ENCODE results near the gene GJC2. TPM values are rescaled to one million over a fixed set of nuclear protein-coding genes. Genes with fewer than 3 reads are reported as not detected.
A peak's percentile ranks its signal among the peaks of the same experiment; 100 is the strongest.

Gene GJC2
- total RNA-seq, 5 donors from 2014 or later (not counting 1 experiment from before 2014, with no cell fraction given) = 1.1 to 3.1 (median 1.6) TPM

GRCh38 chr1:228164561-228165371 lies 15.0 kb downstream of the GJC2 start:
- Histone ChIP-seq H3K9me3 (no peaks in the 10 kb centered on the region), H3K4me3 (ENCODE audit: control insufficient read depth in 1 of 2, extremely low read depth in 1 of 2, low read length in 1 of 2) (peak overlapping the region; percentile 60 to 67), H3K4me1 (ENCODE audit: control insufficient read depth in 1 of 2, extremely low read depth in 1 of 2, insufficient read depth in 2 of 2, low read length in 2 of 2) (peaks cover 8 to 45% of the 10 kb centered on the region in 2 experiments), H3K27ac (ENCODE audit: low read length) (peak overlapping the region; percentile 96), H3K27me3 (replicated peaks in 1 of 2; ENCODE audit: control insufficient read depth in 2 of 2, extremely low read depth in 1 of 2, insufficient read depth in 2 of 2, low read length in 1 of 2) (peaks cover 0 to 2% of the 10 kb centered on the region in 2 experiments), H3K36me3 (ENCODE audit: control insufficient read depth in 2 of 2, extremely low read depth in 1 of 2, insufficient read depth in 1 of 2, low read length in 1 of 2) (peaks cover 0 to 3% of the 10 kb centered on the region in 2 donors)
- H3K27me3 Mint-ChIP-seq = no peaks in the 10 kb centered on the region
- ATAC-seq (replicated peaks in 1 of 4) (no peak), DNase-seq (no peak)
- H3K27ac Mint-ChIP-seq = peak overlapping the region; percentile 87 to 97
- ChIA-PET POLR2A (interaction anchor here in 1 of 2 donors (0.5 to 1.1 kb wide), 4 partner anchors 10 to 16 kb away, joined by 3 to 8 read pairs (median 4); no protein-coding TSS in a partner anchor), CTCF (interaction anchor here (0.6 to 2.1 kb wide), 4 partner anchors 16 to 34 kb away, joined by 3 to 15 read pairs (median 7); partner anchors contain the start of gene GUK1 (in 1 of the 2))
- 57% methylated on average over 18 of the region's 20 CpGs for WGBS (ENCODE audit: insufficient coverage)
- H3K4me3 Mint-ChIP-seq = peak overlapping the region; percentile 79 to 84 (median 81)
- peaks cover 48 to 53% (median 50%) of the 10 kb centered on the region in 3 donors for H3K4me1 Mint-ChIP-seq
- H3K9me3 Mint-ChIP-seq = no peaks in the 10 kb centered on the region
- peaks cover 3% of the 10 kb centered on the region for H3K36me3 Mint-ChIP-seq

- DNase-seq (peak; percentile 99 to 100 (median 100)), ATAC-seq (replicated peaks in 1 of 4) (peak; percentile 82 to 88 (median 86))
- Histone ChIP-seq H3K27ac (ENCODE audit: low read length) (peak within 1 kb of the TSS; percentile 97), H3K9me3 (no peaks in the 10 kb centered on the region), H3K27me3 (replicated peaks in 1 of 2; ENCODE audit: control insufficient read depth in 2 of 2, extremely low read depth in 1 of 2, insufficient read depth in 2 of 2, low read length in 1 of 2) (peaks cover 0 to under 1% of the 10 kb centered on the region in 2 experiments), H3K4me3 (ENCODE audit: control insufficient read depth in 1 of 2, extremely low read depth in 1 of 2, low read length in 1 of 2) (peak within 1 kb of the TSS; percentile 68 to 75), H3K4me1 (ENCODE audit: control insufficient read depth in 1 of 2, extremely low read depth in 1 of 2, insufficient read depth in 2 of 2, low read length in 2 of 2) (peaks cover 8 to 45% of the 10 kb centered on the region in 2 experiments), H3K36me3 (ENCODE audit: control insufficient read depth in 2 of 2, extremely low read depth in 1 of 2, insufficient read depth in 1 of 2, low read length in 1 of 2) (peaks cover 1 to 3% of the 10 kb centered on the region in 2 donors)
- Mint-ChIP-seq H3K27me3 (no peaks in the 10 kb centered on the region), H3K9me3 (no peaks in the 10 kb centered on the region), H3K27ac (peak within 1 kb of the TSS; percentile 90 to 97), H3K4me3 (peak within 1 kb of the TSS; percentile 79 to 84 (median 81)), H3K36me3 (peaks cover 3% of the 10 kb centered on the region), H3K4me1 (peaks cover 51 to 53% (median 53%) of the 10 kb centered on the region in 3 donors)
- WGBS (ENCODE audit: insufficient coverage) = under 1% methylated on average over 84 of the region's 93 CpGs
- ChIA-PET CTCF (interaction anchor here (0.6 to 2.8 kb wide), 9 partner anchors 17 to 321 kb away, joined by 3 to 19 read pairs (median 3); partner anchors contain the start of gene GUK1 (in 1 of the 2)), POLR2A (interaction anchor here in 1 of 2 donors (0.5 to 1.9 kb wide), 6 partner anchors 11 to 400 kb away, joined by 3 to 11 read pairs (median 5); partner anchors contain the start of gene ARF1)
Measured at GRCh38 chr1:228165372-228166169, 15.8 kb downstream of the GJC2 start, which contains the start of gene IBA57. IBA57 (plus strand) TSS chr1:228165804; CDS start chr1:228165817, 13 bp downstream.

GRCh38 chr1:228166170-228166936 lies 16.6 kb downstream of the GJC2 start:
- peak overlapping the region; percentile 69 to 84 (median 79) for H3K4me3 Mint-ChIP-seq
- peak in 3 of 4 experiments; percentile 1 to 12 (median 1) for ATAC-seq (replicated peaks in 1 of 4)
- H3K9me3 Mint-ChIP-seq = no peaks in the 10 kb centered on the region
- no peaks in the 10 kb centered on the region for H3K27me3 ChIP-seq (replicated peaks in 1 of 2; ENCODE audit: control insufficient read depth in 2 of 2, extremely low read depth in 1 of 2, insufficient read depth in 2 of 2, low read length in 1 of 2)
- H3K27ac ChIP-seq (ENCODE audit: low read length) = peak overlapping the region; percentile 97
- peaks cover 3% of the 10 kb centered on the region for H3K36me3 Mint-ChIP-seq
- WGBS (ENCODE audit: insufficient coverage) = 14% methylated on average over 20 of the region's 26 CpGs
- peaks cover 8 to 45% of the 10 kb centered on the region in 2 experiments for H3K4me1 ChIP-seq (ENCODE audit: control insufficient read depth in 1 of 2, extremely low read depth in 1 of 2, insufficient read depth in 2 of 2, low read length in 2 of 2)
- no peaks in the 10 kb centered on the region for H3K27me3 Mint-ChIP-seq
- H3K9me3 ChIP-seq = no peaks in the 10 kb centered on the region
- H3K36me3 ChIP-seq (ENCODE audit: control insufficient read depth in 2 of 2, extremely low read depth in 1 of 2, insufficient read depth in 1 of 2, low read length in 1 of 2) = peaks cover 2 to 3% of the 10 kb centered on the region in 2 donors
- ChIA-PET CTCF (interaction anchor here in 1 of 2 donors (0.7 to 2.8 kb wide), 6 partner anchors 18 to 320 kb away, joined by 3 to 19 read pairs (median 3); partner anchors contain the start of gene GUK1), POLR2A (interaction anchor here (0.7 to 1.9 kb wide), 4 partner anchors 18 to 84 kb away, joined by 3 to 6 read pairs (median 4); partner anchors contain the start of gene ARF1 (in 1 of the 2))
- peak overlapping the region; percentile 83 to 90 for H3K27ac Mint-ChIP-seq
- peaks cover 51 to 53% (median 53%) of the 10 kb centered on the region in 3 donors for H3K4me1 Mint-ChIP-seq
- DNase-seq = peak in 33 of 35 experiments; percentile 32 to 79 (median 49)
- peak overlapping the region; percentile 68 to 75 for H3K4me3 ChIP-seq (ENCODE audit: control insufficient read depth in 1 of 2, extremely low read depth in 1 of 2, low read length in 1 of 2)

GRCh38 chr1:228168563-228169270 lies 19.0 kb downstream of the GJC2 start:
- peaks cover 4 to 34% of the 10 kb centered on the region in 2 experiments for H3K4me1 ChIP-seq (ENCODE audit: control insufficient read depth in 1 of 2, extremely low read depth in 1 of 2, insufficient read depth in 2 of 2, low read length in 2 of 2)
- no peaks in the 10 kb centered on the region for H3K9me3 ChIP-seq
- no peak overlapping the region for H3K4me3 ChIP-seq (ENCODE audit: control insufficient read depth in 1 of 2, extremely low read depth in 1 of 2, low read length in 1 of 2)
- no peak overlapping the region for H3K27ac ChIP-seq (ENCODE audit: low read length)
- Mint-ChIP-seq H3K9me3 (no peaks in the 10 kb centered on the region), H3K4me1 (peaks cover 46 to 54% (median 47%) of the 10 kb centered on the region in 3 donors), H3K4me3 (no peak overlapping the region), H3K27me3 (no peaks in the 10 kb centered on the region), H3K27ac (peak overlapping the region in 1 of 2 donors; percentile 20), H3K36me3 (peaks cover 3% of the 10 kb centered on the region)
- peaks cover 2 to 3% of the 10 kb centered on the region in 2 donors for H3K36me3 ChIP-seq (ENCODE audit: control insufficient read depth in 2 of 2, extremely low read depth in 1 of 2, insufficient read depth in 1 of 2, low read length in 1 of 2)
- H3K27me3 ChIP-seq (replicated peaks in 1 of 2; ENCODE audit: control insufficient read depth in 2 of 2, extremely low read depth in 1 of 2, insufficient read depth in 2 of 2, low read length in 1 of 2) = no peaks in the 10 kb centered on the region
- ChIA-PET POLR2A (interaction anchor here (0.5 to 0.6 kb wide), 2 partner anchors 30 to 238 kb away, joined by 3 to 5 read pairs; partner anchors contain the start of gene TRIM11 (in 1 of the 2)), CTCF (interaction anchor here in 1 of 2 donors (2.8 kb wide), 1 partner anchor 38 kb away, joined by 19 read pairs; no protein-coding TSS in a partner anchor)
- WGBS (ENCODE audit: insufficient coverage) = 90% methylated on average over 7 of the region's 12 CpGs
- DNase-seq = no peak
- ATAC-seq (replicated peaks in 1 of 4) = no peak

- ChIA-PET CTCF (no interaction called here), POLR2A (no interaction called here)
- 100% methylated on average over 1 of the region's 2 CpGs for WGBS (ENCODE audit: insufficient coverage)
- peaks cover 2 to 3% of the 10 kb centered on the region in 2 donors for H3K36me3 ChIP-seq (ENCODE audit: control insufficient read depth in 2 of 2, extremely low read depth in 1 of 2, insufficient read depth in 1 of 2, low read length in 1 of 2)
- no peaks in the 10 kb centered on the region for H3K9me3 Mint-ChIP-seq
- H3K36me3 Mint-ChIP-seq = peaks cover 3% of the 10 kb centered on the region
- no peak overlapping the region for H3K4me3 ChIP-seq (ENCODE audit: control insufficient read depth in 1 of 2, extremely low read depth in 1 of 2, low read length in 1 of 2)
- no peak overlapping the region for H3K27ac Mint-ChIP-seq
- H3K9me3 ChIP-seq = no peaks in the 10 kb centered on the region
- peaks cover 40 to 49% (median 41%) of the 10 kb centered on the region in 3 donors for H3K4me1 Mint-ChIP-seq
- no peak overlapping the region for H3K27ac ChIP-seq (ENCODE audit: low read length)
- ATAC-seq (replicated peaks in 1 of 4) (no peak), DNase-seq (no peak)
- no peak overlapping the region for H3K4me3 Mint-ChIP-seq
- no peaks in the 10 kb centered on the region for H3K27me3 Mint-ChIP-seq
- no peaks in the 10 kb centered on the region for H3K27me3 ChIP-seq (replicated peaks in 1 of 2; ENCODE audit: control insufficient read depth in 2 of 2, extremely low read depth in 1 of 2, insufficient read depth in 2 of 2, low read length in 1 of 2)
- H3K4me1 ChIP-seq (ENCODE audit: control insufficient read depth in 1 of 2, extremely low read depth in 1 of 2, insufficient read depth in 2 of 2, low read length in 2 of 2) = peaks cover 4 to 32% of the 10 kb centered on the region in 2 experiments
Measured at GRCh38 chr1:228169345-228169744, 19.6 kb downstream of the GJC2 start.

All from T-cell (primary cell).